Common myeloid progenitor, CD34-positive (primary cell): ENCODE data around the gene KRTAP12-1.

Experiments
- CTCF ChIA-PET: fragments of 350-600 bp; sonication (Branson Sonifier 250); formaldehyde crosslinking; loops from one replicate; lab custom pipeline; 2021; ENCODE audit warnings: antibody characterized with exemption; lab: Charles Lee
- POLR2A ChIA-PET: fragments of 350-600 bp; sonication (Branson Sonifier 250); formaldehyde crosslinking; loops from one replicate; lab custom pipeline; 2021; ENCODE audit warnings: antibody characterized with exemption; lab: Charles Lee
- DNase-seq, 3 donors: peaks; one replicate each; pipeline versions ENCODE4 v3.0.0 to v3.0.0-alpha.2; 2013
- H3K27ac ChIP-seq, 2 experiments: 1 replicate in 1 of 2; 2 replicates in 1 of 2; pipeline ENCODE4 v1.7.0; 2013; ENCODE audit warnings: inconsistent platforms in 2 of 2, low read length in 2 of 2, mild to moderate bottlenecking in 2 of 2, low read depth in 1 of 2, moderate library complexity in 1 of 2; ENCODE audit not compliant: severe bottlenecking in 2 of 2, insufficient read depth in 1 of 2, poor library complexity in 1 of 2
- H3K27me3 ChIP-seq, 5 experiments: replicated peaks in 2 of 5; 1 replicate in 3 of 5; 2 replicates in 2 of 5; pipeline versions ENCODE4 v1.6.1 to v1.7.0; 2013; ENCODE audit warnings: low read length in 4 of 5, mild to moderate bottlenecking in 2 of 5, moderate library complexity in 2 of 5, inconsistent platforms in 1 of 5; ENCODE audit not compliant: insufficient read depth in 5 of 5, control insufficient read depth in 4 of 5
- H3K36me3 ChIP-seq, 4 experiments: 1 replicate in 2 of 4; 2 replicates in 2 of 4; pipeline versions ENCODE4 v1.6.1 to v1.7.0; 2013; ENCODE audit warnings: low read length in 3 of 4, control low read depth in 1 of 4, mild to moderate bottlenecking in 1 of 4; ENCODE audit not compliant: control insufficient read depth in 4 of 4, insufficient read depth in 4 of 4
- H3K4me1 ChIP-seq, 4 experiments: 1 replicate in 3 of 4; 2 replicates in 1 of 4; pipeline versions ENCODE4 v1.6.1 to v1.7.1; 2013; ENCODE audit warnings: low read length in 3 of 4, mild to moderate bottlenecking in 3 of 4, control low read depth in 1 of 4, inconsistent platforms in 1 of 4, moderate library complexity in 1 of 4; ENCODE audit not compliant: control insufficient read depth in 4 of 4, insufficient read depth in 4 of 4; ENCODE audit errors: control extremely low read depth in 1 of 4
- H3K4me3 ChIP-seq, 7 experiments: 1 replicate in 4 of 7; 2 replicates in 3 of 7; pipeline versions ENCODE4 v1.5.1 to v1.7.0; 2013; ENCODE audit warnings: mild to moderate bottlenecking in 7 of 7, low read length in 6 of 7, moderate library complexity in 6 of 7, inconsistent platforms in 2 of 7, low read depth in 2 of 7, control low read depth in 1 of 7; ENCODE audit not compliant: insufficient read depth in 4 of 7, control insufficient read depth in 1 of 7; ENCODE audit errors: extremely low read depth in 1 of 7
- H3K9me3 ChIP-seq, 5 experiments: 1 replicate in 4 of 5; 2 replicates in 1 of 5; pipeline versions ENCODE4 v1.6.1 to v1.7.1; 2013; ENCODE audit warnings: low read length in 4 of 5, mild to moderate bottlenecking in 2 of 5, inconsistent platforms in 1 of 5, low read depth in 1 of 5, moderate library complexity in 1 of 5; ENCODE audit not compliant: control insufficient read depth in 4 of 5, insufficient read depth in 2 of 5; ENCODE audit errors: control extremely low read depth in 1 of 5
- WGBS: methylation state at CpG from one replicate; pipeline ENCODE4 v1.1.5; 2013; ENCODE audit not compliant: insufficient coverage; 5-methylcytosine and 5-hydroxymethylcytosine counted together

KRTAP12-1 gene

DNA sequence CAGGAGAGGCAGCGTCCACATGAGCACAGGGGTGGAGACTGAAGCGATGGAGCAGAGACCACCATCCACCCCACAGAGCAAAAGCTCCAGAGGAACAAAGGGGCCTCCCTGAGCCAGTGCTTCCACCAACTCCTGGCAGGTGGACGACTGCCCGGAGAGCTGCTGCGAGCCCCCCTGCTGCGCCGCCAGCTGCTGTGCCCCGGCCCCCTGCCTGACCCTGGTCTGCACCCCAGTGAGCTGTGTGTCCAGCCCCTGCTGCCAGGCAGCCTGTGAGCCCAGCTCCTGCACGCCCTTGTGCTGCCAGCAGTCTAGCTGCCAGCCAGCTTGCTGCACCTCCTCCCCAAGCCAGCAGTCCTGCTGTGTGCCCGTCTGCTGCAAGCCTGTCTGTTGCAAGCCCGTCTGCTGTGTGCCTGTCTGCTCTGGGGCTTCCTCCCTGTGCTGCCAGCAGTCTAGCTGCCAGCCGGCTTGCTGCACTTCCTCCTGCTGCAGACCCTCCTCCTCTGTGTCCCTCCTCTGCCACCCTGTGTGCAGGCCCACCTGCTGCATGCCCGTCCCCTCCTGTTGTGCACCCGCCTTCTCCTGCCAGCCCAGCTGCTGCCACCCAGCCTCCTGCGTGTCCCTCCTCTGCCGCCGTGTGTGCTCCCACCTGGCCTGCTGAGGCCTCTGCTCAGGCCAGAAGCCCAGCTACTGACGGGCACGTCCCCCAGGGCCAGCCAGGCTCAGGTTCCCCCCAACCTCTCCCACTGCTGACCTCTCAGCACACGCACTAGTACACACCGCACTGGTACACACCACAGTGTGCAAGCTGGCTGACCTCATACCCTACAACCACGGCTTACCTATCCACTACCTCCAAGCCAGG lies 20.4 kb upstream of the KRTAP12-1 start:
- H3K27me3 ChIP-seq: peaks cover 0 to 91% (median 30%) of the 10 kb centered on the region in 5 experiments

DNA sequence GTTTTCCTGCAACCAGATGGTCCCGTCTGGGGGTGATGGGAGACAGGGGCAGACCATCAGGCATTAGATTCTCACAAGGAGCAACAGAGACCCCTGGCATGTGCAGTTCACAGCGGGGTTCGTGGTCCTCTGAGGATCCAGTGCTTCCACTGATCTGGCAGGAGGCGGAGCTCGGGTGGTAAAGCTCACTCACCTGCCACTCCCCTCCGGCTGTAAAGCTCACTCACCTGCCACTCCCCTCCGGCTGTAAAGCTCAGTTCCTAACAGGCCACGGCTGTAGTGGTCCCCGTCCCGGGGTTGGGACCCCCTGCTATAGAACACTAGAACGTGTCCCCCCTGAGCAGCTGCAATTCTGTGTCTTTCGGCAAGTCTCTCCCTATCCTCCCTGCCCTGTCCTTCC lies 19.6 kb upstream of the KRTAP12-1 start:
- ChIA-PET CTCF (no interaction called here), POLR2A (interaction anchor here (0.6 kb wide), 1 partner anchor 119 kb away, joined by 3 read pairs; no protein-coding TSS in a partner anchor)
- peaks cover 0 to 89% (median 30%) of the 10 kb centered on the region in 5 experiments for H3K27me3 ChIP-seq

More for the DNA sequence above, 20.4 kb upstream of the KRTAP12-1 start:
- ChIA-PET CTCF (no interaction called here), POLR2A (no interaction called here)
- Histone ChIP-seq H3K36me3 (peaks cover 0 to 4% (median 0%) of the 10 kb centered on the region in 4 experiments), H3K4me1 (no peaks in the 10 kb centered on the region), H3K27ac (no peak overlapping the region), H3K4me3 (no peak overlapping the region), H3K9me3 (peaks cover 0 to 13% (median 10%) of the 10 kb centered on the region in 5 experiments)
- DNase-seq: no peak
- WGBS: 79% methylated on average over 19 of the region's 22 CpGs

DNA sequence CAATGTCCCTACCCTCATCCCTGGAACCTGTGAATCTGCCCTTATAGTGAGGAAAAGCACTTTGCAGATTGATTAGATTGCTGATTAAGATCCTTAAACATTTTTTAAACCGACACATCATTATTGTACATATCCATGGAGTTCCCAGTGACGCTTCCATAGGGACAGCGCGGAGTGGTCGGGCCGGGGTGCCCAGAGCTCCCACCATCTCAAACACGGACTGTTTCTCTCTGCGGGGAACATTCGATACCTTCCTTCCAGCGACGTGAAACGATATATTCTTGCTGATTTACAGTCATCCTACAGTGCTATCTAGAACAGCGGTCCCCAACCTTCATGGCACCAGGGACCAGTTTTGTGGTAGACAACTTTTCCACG lies 19.0 kb upstream of the KRTAP12-1 start:
- Histone ChIP-seq H3K27me3 (peaks cover 0 to 89% (median 26%) of the 10 kb centered on the region in 5 experiments), H3K4me3 (no peak overlapping the region), H3K27ac (no peak overlapping the region), H3K4me1 (no peaks in the 10 kb centered on the region), H3K9me3 (peaks cover 0 to 7% (median 5%) of the 10 kb centered on the region in 5 experiments), H3K36me3 (peaks cover 0 to 2% (median 0%) of the 10 kb centered on the region in 4 experiments)
- ChIA-PET POLR2A (no interaction called here), CTCF (no interaction called here)
- 86% methylated on average over 12 of the region's 14 CpGs for WGBS
- no peak for DNase-seq

More for the DNA sequence above, 19.6 kb upstream of the KRTAP12-1 start:
- no peak for DNase-seq
- peaks cover 0 to 4% (median 0%) of the 10 kb centered on the region in 4 experiments for H3K36me3 ChIP-seq
- H3K27ac ChIP-seq: no peak overlapping the region
- 45% methylated on average over 12 of the region's 12 CpGs for WGBS
- H3K4me1 ChIP-seq: no peaks in the 10 kb centered on the region
- H3K9me3 ChIP-seq: peaks cover 0 to 12% (median 10%) of the 10 kb centered on the region in 5 experiments
- H3K4me3 ChIP-seq: no peak overlapping the region

DNA sequence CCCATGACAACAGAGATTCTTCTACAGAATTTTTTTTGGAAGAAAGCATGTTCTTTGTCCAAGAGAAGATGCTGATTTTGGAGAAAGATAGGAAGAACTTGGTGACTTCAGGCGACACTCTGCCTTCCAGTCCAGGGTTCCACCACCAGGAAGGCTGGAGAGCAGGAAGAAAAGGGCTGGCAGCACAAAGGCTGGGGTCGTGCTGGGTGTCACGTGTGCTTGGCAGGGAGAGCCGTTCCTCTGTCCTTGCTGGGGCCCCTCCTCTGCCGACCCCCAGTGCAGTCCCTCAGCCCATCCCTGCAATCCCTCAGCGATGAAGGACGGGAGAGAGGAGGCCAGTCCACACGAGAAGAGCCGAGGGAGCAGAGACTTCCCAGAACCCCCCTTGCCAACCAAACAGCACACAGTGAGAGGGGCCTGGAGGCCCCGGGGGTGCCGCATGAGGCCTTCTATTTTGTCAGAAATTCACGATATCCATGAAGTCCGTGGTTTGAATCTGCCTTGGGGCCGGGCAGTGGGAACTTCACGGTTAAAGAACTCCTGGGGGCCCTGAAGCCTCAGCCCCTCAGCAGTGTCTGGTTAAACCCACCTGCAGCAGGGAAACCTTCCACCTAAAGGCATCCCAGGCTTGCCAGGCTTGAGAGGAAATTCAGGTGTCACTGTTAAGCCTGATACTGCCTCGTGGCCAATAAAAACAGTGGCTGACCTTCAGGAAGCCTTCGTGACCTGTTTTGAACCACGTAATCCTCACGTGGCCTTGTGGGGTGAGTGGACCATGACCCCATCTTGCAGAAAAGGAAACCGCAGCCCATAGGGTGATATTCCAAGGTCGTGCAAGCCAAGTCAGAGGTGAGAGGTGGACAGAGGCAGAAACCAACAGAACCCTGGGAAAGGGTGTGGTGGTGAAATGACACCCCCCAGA lies 18.4 kb upstream of the KRTAP12-1 start:
- WGBS: 70% methylated on average over 14 of the region's 21 CpGs
- Histone ChIP-seq H3K27ac (no peak overlapping the region), H3K36me3 (no peaks in the 10 kb centered on the region), H3K27me3 (peaks cover 0 to 94% (median 26%) of the 10 kb centered on the region in 5 experiments), H3K4me1 (no peaks in the 10 kb centered on the region), H3K9me3 (peaks cover 0 to 5% (median 4%) of the 10 kb centered on the region in 5 experiments), H3K4me3 (no peak overlapping the region)
- POLR2A ChIA-PET: no interaction called here
- CTCF ChIA-PET: no interaction called here
- DNase-seq: no peak

DNA sequence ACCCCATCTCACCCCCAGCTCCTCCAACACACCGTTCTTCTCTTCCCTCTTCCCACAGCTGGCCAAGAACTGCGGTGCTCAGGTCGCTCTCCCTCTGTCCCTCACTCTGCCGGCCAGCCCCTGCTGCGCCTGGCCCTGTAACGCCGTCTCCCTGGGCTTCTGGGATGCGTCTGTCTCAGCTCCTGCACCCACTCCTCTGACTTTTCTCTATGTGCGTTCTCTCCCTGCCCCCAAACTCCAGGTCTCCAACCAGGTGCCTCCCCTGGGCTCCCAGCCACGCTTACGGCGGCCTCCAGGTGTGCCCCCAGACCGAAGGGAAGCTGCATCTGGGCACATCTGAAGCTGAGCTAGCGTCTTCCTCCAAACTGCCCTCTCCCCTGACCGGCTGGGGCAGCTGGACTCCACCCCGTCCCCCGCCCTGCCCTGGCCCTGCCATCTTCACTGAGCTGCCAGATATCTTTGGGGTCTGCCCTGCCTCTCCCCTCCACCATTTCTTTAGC lies 17.6 kb upstream of the KRTAP12-1 start:
- 54% methylated on average over 17 of the region's 17 CpGs for WGBS
- H3K36me3 ChIP-seq: no peaks in the 10 kb centered on the region
- DNase-seq: no peak
- POLR2A ChIA-PET: no interaction called here
- CTCF ChIA-PET: no interaction called here
- H3K27ac ChIP-seq: no peak overlapping the region
- H3K27me3 ChIP-seq: peaks cover 0 to 98% (median 26%) of the 10 kb centered on the region in 5 experiments
- H3K4me3 ChIP-seq: no peak overlapping the region
- peaks cover 0 to 4% (median under 1%) of the 10 kb centered on the region in 5 experiments for H3K9me3 ChIP-seq
- H3K4me1 ChIP-seq: no peaks in the 10 kb centered on the region

DNA sequence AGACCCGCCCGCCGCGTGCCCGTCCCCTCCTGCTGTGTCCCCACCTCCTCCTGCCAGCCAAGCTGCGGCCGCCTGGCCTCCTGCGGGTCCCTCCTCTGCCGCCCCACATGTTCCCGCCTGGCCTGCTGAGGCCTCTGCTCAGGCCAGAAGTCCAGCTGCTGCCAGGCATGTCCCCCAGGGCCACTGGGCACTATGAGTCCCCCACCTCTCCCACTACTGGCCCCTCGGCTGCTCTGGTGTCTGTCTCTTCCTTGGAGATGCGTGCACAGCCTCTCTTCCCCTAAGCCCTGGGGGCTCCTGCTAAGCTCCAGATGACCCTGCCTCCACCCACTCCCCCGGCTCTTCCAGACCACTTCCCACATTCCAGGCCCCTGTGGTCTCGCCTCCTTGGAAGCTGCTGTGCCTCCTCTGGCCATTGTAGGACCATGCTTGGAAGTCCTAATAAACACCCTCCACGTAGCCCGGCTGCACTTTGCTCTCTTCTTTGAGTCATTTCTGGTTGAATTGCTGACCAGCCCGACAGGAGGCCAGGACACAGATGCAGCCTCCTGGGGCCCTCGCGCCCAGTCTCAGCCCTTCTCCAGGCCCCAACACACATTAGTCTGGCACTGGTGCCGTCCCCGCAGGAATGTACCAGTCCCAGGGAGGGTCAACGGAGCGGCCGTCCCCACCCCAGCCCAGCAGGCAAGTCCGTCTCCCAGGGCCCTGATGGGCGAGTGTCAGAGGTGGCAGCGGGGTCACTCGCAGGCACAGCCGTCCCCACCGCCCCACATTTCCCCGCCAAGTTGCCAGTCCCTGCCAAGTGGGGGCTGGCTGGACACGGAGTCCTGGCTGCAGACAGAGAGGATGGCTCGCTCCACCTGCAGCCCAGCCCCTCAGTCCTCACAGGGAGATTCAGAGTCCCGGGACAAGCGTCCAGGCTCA lies 16.1 kb upstream of the KRTAP12-1 start:
- no peak for DNase-seq
- peaks cover 4 to 88% (median 22%) of the 10 kb centered on the region in 5 experiments for H3K27me3 ChIP-seq
- 49% methylated on average over 22 of the region's 35 CpGs for WGBS
- H3K36me3 ChIP-seq: no peaks in the 10 kb centered on the region
- peaks cover 0 to 10% (median 4%) of the 10 kb centered on the region in 5 experiments for H3K9me3 ChIP-seq
- ChIA-PET CTCF (no interaction called here), POLR2A (no interaction called here)
- H3K27ac ChIP-seq: no peak overlapping the region
- H3K4me1 ChIP-seq: no peaks in the 10 kb centered on the region
- no peak overlapping the region for H3K4me3 ChIP-seq
